ENCODE data around the gene PTX4.

DNA sequence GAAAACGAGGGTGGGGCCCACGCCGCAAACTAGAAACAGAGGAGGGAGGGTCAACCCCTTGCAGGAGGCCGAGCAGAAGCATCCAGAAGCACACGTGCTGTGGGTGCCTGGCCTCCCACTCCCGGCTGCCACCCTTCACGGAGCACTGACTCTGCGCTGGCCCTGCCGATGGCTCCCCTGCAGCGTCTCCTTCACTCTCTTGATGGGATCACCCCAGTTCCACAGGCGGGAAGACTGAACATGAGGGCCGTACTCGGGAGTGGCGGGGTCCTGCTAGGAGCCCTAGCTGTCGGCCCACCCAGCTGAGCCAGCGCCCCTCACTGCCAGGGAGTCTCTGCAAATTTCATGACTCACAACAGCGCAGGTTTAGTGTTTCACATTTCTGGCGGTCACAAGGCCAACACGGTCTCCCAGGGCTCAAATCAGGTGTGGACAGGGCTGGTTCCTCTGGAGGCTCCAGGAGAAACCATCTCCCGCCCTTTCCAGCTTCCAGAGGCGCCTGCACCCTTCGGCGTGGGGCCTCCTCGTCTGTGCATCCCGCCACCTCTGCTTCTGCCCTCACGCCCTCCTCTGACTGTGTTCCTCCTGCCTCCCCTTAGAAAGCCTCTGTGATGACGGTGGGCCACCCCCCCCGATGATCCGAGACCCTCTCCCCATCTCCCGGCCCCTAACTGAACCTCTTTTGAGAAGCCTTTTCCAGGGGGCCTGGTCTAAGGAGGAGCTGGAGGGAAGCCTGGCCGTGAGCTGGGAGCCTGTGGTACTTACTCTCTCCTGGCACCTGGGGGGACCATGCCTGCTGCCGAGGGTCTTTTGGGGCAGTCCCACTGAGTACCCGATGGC lies 2.0 kb downstream of the PTX4 start:
- TF ChIP-seq, protein P1, sequence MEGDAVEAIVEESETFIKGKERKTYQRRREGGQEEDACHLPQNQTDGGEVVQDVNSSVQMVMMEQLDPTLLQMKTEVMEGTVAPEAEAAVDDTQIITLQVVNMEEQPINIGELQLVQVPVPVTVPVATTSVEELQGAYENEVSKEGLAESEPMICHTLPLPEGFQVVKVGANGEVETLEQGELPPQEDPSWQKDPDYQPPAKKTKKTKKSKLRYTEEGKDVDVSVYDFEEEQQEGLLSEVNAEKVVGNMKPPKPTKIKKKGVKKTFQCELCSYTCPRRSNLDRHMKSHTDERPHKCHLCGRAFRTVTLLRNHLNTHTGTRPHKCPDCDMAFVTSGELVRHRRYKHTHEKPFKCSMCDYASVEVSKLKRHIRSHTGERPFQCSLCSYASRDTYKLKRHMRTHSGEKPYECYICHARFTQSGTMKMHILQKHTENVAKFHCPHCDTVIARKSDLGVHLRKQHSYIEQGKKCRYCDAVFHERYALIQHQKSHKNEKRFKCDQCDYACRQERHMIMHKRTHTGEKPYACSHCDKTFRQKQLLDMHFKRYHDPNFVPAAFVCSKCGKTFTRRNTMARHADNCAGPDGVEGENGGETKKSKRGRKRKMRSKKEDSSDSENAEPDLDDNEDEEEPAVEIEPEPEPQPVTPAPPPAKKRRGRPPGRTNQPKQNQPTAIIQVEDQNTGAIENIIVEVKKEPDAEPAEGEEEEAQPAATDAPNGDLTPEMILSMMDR (IDR thresholded peaks at IDR 0.05) = no peak
- no peak for TF ChIP-seq POLR2A (IDR thresholded peaks at IDR 0.05)

All from right lobe of liver (tissue), 4 donors.